Activated naive CD4-positive, alpha-beta T cell treated with anti-CD3 and anti-CD28 coated beads, Interleukin-2, amount 50 U/mL, for 24 hours (primary cell): ENCODE data around the gene CDH24.

Experiments
- H3K27ac Mint-ChIP-seq: one replicate; pipeline ENCODE4 v1.8.0; 2021; ENCODE audit warnings: mild to moderate bottlenecking, mixed read lengths
- H3K27me3 Mint-ChIP-seq: one replicate; pipeline ENCODE4 v1.8.0; 2021; ENCODE audit warnings: mixed read lengths
- H3K36me3 Mint-ChIP-seq: one replicate; pipeline ENCODE4 v1.8.0; 2021; ENCODE audit warnings: mixed read lengths
- H3K4me1 Mint-ChIP-seq: one replicate; pipeline ENCODE4 v1.8.0; 2021; ENCODE audit warnings: mixed read lengths
- H3K4me3 Mint-ChIP-seq: one replicate; pipeline ENCODE4 v1.8.0; 2021; ENCODE audit warnings: mild to moderate bottlenecking, mixed read lengths
- H3K9me3 Mint-ChIP-seq: one replicate; pipeline ENCODE4 v1.8.0; 2021; ENCODE audit warnings: mixed read lengths

Gene CDH24

GRCh38 chr14:23071244-23071920, 14.1 kb upstream of the CDH24 start:
- Mint-ChIP-seq H3K36me3 (peaks cover 10% of the 10 kb centered on the region), H3K9me3 (no peaks in the 10 kb centered on the region), H3K27ac (peak overlapping the region; percentile 98), H3K4me1 (peaks cover 32% of the 10 kb centered on the region), H3K4me3 (peak overlapping the region; percentile 94), H3K27me3 (no peaks in the 10 kb centered on the region)

- Mint-ChIP-seq H3K9me3 (no peaks in the 10 kb centered on the region), H3K27me3 (no peaks in the 10 kb centered on the region), H3K4me1 (peaks cover 39% of the 10 kb centered on the region), H3K27ac (peak overlapping the region; percentile 98), H3K4me3 (peak overlapping the region; percentile 94), H3K36me3 (peaks cover 15% of the 10 kb centered on the region)
Measured at GRCh38 chr14:23070262-23071129, 13.2 kb upstream of the CDH24 start.

GRCh38 chr14:23069413-23069806, 12.1 kb upstream of the CDH24 start:
- H3K4me1 Mint-ChIP-seq, result peaks cover 39% of the 10 kb centered on the region
- H3K36me3 Mint-ChIP-seq, result peaks cover 15% of the 10 kb centered on the region
- no peaks in the 10 kb centered on the region for H3K27me3 Mint-ChIP-seq
- H3K4me3 Mint-ChIP-seq, result peak overlapping the region; percentile 71
- no peak overlapping the region for H3K27ac Mint-ChIP-seq
- no peaks in the 10 kb centered on the region for H3K9me3 Mint-ChIP-seq

GRCh38 chr14:23068789-23069412, 11.6 kb upstream of the CDH24 start:
- Mint-ChIP-seq H3K9me3 (no peaks in the 10 kb centered on the region), H3K4me1 (peaks cover 39% of the 10 kb centered on the region), H3K27me3 (no peaks in the 10 kb centered on the region), H3K36me3 (peaks cover 16% of the 10 kb centered on the region), H3K27ac (peak overlapping the region; percentile 49), H3K4me3 (peak overlapping the region; percentile 71)

GRCh38 chr14:23067847-23068788, 10.8 kb upstream of the CDH24 start:
- Mint-ChIP-seq H3K4me3 (peak overlapping the region; percentile 71), H3K9me3 (no peaks in the 10 kb centered on the region), H3K4me1 (peaks cover 39% of the 10 kb centered on the region), H3K27ac (no peak overlapping the region), H3K36me3 (peaks cover 19% of the 10 kb centered on the region), H3K27me3 (no peaks in the 10 kb centered on the region)

GRCh38 chr14:23066855-23067744, 9.8 kb upstream of the CDH24 start:
- H3K4me3 Mint-ChIP-seq, result no peak overlapping the region

GRCh38 chr14:23066368-23066767, 9.0 kb upstream of the CDH24 start:
- H3K9me3 Mint-ChIP-seq, result no peaks in the 10 kb centered on the region
- no peaks in the 10 kb centered on the region for H3K27me3 Mint-ChIP-seq
- peaks cover 19% of the 10 kb centered on the region for H3K36me3 Mint-ChIP-seq
- H3K27ac Mint-ChIP-seq, result no peak overlapping the region
- no peak overlapping the region for H3K4me3 Mint-ChIP-seq
- peaks cover 27% of the 10 kb centered on the region for H3K4me1 Mint-ChIP-seq

More at GRCh38 chr14:23066855-23067744, 9.8 kb upstream of the CDH24 start:
- Mint-ChIP-seq H3K36me3 (peaks cover 21% of the 10 kb centered on the region), H3K27ac (no peak overlapping the region), H3K27me3 (no peaks in the 10 kb centered on the region), H3K4me1 (peaks cover 34% of the 10 kb centered on the region), H3K9me3 (no peaks in the 10 kb centered on the region)

- Mint-ChIP-seq H3K4me1 (peaks cover 10% of the 10 kb centered on the region), H3K4me3 (no peak overlapping the region), H3K27ac (no peak overlapping the region), H3K9me3 (no peaks in the 10 kb centered on the region), H3K27me3 (no peaks in the 10 kb centered on the region), H3K36me3 (peaks cover 19% of the 10 kb centered on the region)
Measured at GRCh38 chr14:23063601-23064000, 6.3 kb upstream of the CDH24 start.

GRCh38 chr14:23062002-23062401, 4.7 kb upstream of the CDH24 start:
- Mint-ChIP-seq H3K4me1 (peaks cover 12% of the 10 kb centered on the region), H3K36me3 (peaks cover 21% of the 10 kb centered on the region), H3K4me3 (no peak overlapping the region), H3K9me3 (no peaks in the 10 kb centered on the region), H3K27ac (no peak overlapping the region), H3K27me3 (no peaks in the 10 kb centered on the region)

- no peak overlapping the region for H3K27ac Mint-ChIP-seq
- no peaks in the 10 kb centered on the region for H3K9me3 Mint-ChIP-seq
- peaks cover 20% of the 10 kb centered on the region for H3K4me1 Mint-ChIP-seq
- peaks cover 17% of the 10 kb centered on the region for H3K36me3 Mint-ChIP-seq
- no peaks in the 10 kb centered on the region for H3K27me3 Mint-ChIP-seq
- no peak overlapping the region for H3K4me3 Mint-ChIP-seq
Measured at GRCh38 chr14:23060536-23061260, 3.4 kb upstream of the CDH24 start.

- Mint-ChIP-seq H3K27ac (no peak overlapping the region), H3K36me3 (peaks cover 12% of the 10 kb centered on the region), H3K27me3 (no peaks in the 10 kb centered on the region), H3K9me3 (no peaks in the 10 kb centered on the region), H3K4me1 (peaks cover 18% of the 10 kb centered on the region), H3K4me3 (no peak overlapping the region)
Measured at GRCh38 chr14:23058654-23059504, 1.6 kb upstream of the CDH24 start.

- H3K27me3 Mint-ChIP-seq, result no peaks in the 10 kb centered on the region
- peak overlapping the region; percentile 84 for H3K4me3 Mint-ChIP-seq
- H3K27ac Mint-ChIP-seq, result peak overlapping the region; percentile 23
- H3K9me3 Mint-ChIP-seq, result no peaks in the 10 kb centered on the region
- H3K4me1 Mint-ChIP-seq, result peaks cover 18% of the 10 kb centered on the region
- H3K36me3 Mint-ChIP-seq, result peaks cover 10% of the 10 kb centered on the region
Measured at GRCh38 chr14:23057757-23058653, 685 bp upstream of the CDH24 start.
